ENCODE data around the gene BCL2A1.

DNA sequence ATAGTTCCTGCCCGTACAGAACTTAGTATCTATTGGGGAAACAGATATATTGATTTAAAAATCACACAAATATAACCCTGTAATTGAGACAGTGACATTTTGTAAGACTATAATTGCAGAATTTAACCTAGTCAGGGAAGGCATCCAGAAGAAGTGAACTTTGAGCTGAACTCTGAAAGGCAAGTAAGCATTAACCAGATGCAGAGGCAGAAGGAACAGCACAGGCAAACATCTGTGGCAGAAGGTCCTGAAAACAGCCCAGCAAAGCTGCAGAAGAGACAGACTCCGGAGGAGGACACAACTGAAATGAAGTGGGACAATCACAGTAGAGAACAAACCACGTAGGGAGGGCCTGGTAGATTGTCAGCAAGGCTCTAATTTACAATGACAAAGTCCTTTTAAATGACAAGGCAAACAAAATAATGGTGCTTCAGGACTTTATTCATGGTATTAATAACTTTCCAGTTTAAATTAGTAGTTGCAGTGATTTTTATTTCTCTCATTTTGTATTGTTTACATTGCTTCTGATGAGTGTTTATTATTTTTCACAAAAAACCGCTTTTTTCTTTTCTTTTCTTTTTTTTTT lies 14.5 kb downstream of the BCL2A1 start:
- TF ChIP-seq POLR2A (IDR thresholded peaks at IDR 0.05) (no peak), POLR2AphosphoS5 (IDR thresholded peaks at IDR 0.05) (no peak)
- TF ChIP-seq, protein P1, sequence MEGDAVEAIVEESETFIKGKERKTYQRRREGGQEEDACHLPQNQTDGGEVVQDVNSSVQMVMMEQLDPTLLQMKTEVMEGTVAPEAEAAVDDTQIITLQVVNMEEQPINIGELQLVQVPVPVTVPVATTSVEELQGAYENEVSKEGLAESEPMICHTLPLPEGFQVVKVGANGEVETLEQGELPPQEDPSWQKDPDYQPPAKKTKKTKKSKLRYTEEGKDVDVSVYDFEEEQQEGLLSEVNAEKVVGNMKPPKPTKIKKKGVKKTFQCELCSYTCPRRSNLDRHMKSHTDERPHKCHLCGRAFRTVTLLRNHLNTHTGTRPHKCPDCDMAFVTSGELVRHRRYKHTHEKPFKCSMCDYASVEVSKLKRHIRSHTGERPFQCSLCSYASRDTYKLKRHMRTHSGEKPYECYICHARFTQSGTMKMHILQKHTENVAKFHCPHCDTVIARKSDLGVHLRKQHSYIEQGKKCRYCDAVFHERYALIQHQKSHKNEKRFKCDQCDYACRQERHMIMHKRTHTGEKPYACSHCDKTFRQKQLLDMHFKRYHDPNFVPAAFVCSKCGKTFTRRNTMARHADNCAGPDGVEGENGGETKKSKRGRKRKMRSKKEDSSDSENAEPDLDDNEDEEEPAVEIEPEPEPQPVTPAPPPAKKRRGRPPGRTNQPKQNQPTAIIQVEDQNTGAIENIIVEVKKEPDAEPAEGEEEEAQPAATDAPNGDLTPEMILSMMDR (IDR thresholded peaks at IDR 0.05 in 8 of 11, conservative IDR thresholded peaks at IDR 0.05 in 3 of 11) = no peak
